ENCODE data around the gene CACNA1H. TPM values are rescaled to one million over a fixed set of nuclear protein-coding genes. Genes with fewer than 3 reads are reported as not detected.

CACNA1H gene
- total RNA-seq, 1 experiment from 2014 or later: 31.1 TPM

GRCh38 chr16:1155353-1156054, 2.6 kb downstream of the CACNA1H start:
- ATAC-seq (0 out of 2 replicates have a peak, but pooled peaks have one; percentile 3), DNase-seq (ENCODE audit: low read depth, low spot score) (no peak)
- H3K4me1 ChIP-seq (ENCODE audit: control insufficient read depth, insufficient read depth, low read length): peaks cover 52% of the 10 kb centered on the region
- in situ Hi-C loops (cut with HindIII; ENCODE audit: low pct_unique_long_range_greater_than_20kb, low sequenced_read_pairs) (no loop called here), intact Hi-C loops (cut with micrococcal nuclease; ENCODE audit: unreplicated experiment) (no loop called here)
- POLR2A ChIA-PET: interaction anchor here (0.6 kb wide), 1 partner anchor 14 kb away, joined by 3 read pairs; no protein-coding TSS in a partner anchor
- no peak for TF ChIP-seq TCF7L2 (IDR thresholded peaks at IDR 0.05; ENCODE audit: low read depth, low read length)
- no peak for TF ChIP-seq REST (IDR thresholded peaks at IDR 0.05; ENCODE audit: insufficient read depth in 1 of 2, low read depth in 2 of 2, low read length in 1 of 2)
- no peak for TF ChIP-seq POLR2AphosphoS5 (IDR thresholded peaks at IDR 0.05; ENCODE audit: low read depth, low read length)
- no peak for TF ChIP-seq CTCF (IDR thresholded peaks at IDR 0.05)
- TF ChIP-seq SIN3A (IDR thresholded peaks at IDR 0.05; ENCODE audit: borderline replicate concordance, insufficient read depth, low read depth, low read length): no peak
- CTCF ChIA-PET: no interaction called here
- no peaks in the 10 kb centered on the region for H3K9me3 ChIP-seq (ENCODE audit: control insufficient read depth, insufficient read depth, low read depth, low read length)
- peak overlapping the region; percentile 43 to 46; a peak in 3 of 4 replicates for H3K4me3 ChIP-seq (ENCODE audit: low read depth in 2 of 2, low read length in 2 of 2)
- TSS peak; percentile 53 for BruUV-seq (replicated peaks)
- no peaks in the 10 kb centered on the region for H3K27me3 ChIP-seq (ENCODE audit: control insufficient read depth, insufficient read depth, low read length)
- no peaks in the 10 kb centered on the region for H3K36me3 ChIP-seq (ENCODE audit: control insufficient read depth, insufficient read depth, low read length)
- peak overlapping the region; percentile 78 for H3K27ac ChIP-seq (ENCODE audit: low read length)

GRCh38 chr16:1156055-1156982, 3.4 kb downstream of the CACNA1H start:
- ChIA-PET CTCF (no interaction called here), POLR2A (interaction anchor here (0.6 kb wide), 1 partner anchor 14 kb away, joined by 11 read pairs; no protein-coding TSS in a partner anchor)
- intact Hi-C loops (cut with micrococcal nuclease; ENCODE audit: unreplicated experiment): no loop called here
- TF ChIP-seq CTCF (IDR thresholded peaks at IDR 0.05) (no peak), SIN3A (IDR thresholded peaks at IDR 0.05; ENCODE audit: borderline replicate concordance, insufficient read depth, low read depth, low read length) (no peak), REST (IDR thresholded peaks at IDR 0.05; ENCODE audit: insufficient read depth in 1 of 2, low read depth in 2 of 2, low read length in 1 of 2) (no peak), POLR2AphosphoS5 (IDR thresholded peaks at IDR 0.05; ENCODE audit: low read depth, low read length) (no peak), TCF7L2 (IDR thresholded peaks at IDR 0.05; ENCODE audit: low read depth, low read length) (no peak)
- no TSS peak for BruUV-seq (replicated peaks)
- Histone ChIP-seq H3K27me3 (ENCODE audit: control insufficient read depth, insufficient read depth, low read length) (no peaks in the 10 kb centered on the region), H3K4me3 (ENCODE audit: low read depth in 2 of 2, low read length in 2 of 2) (no peak overlapping the region), H3K9me3 (ENCODE audit: control insufficient read depth, insufficient read depth, low read depth, low read length) (no peaks in the 10 kb centered on the region), H3K36me3 (ENCODE audit: control insufficient read depth, insufficient read depth, low read length) (no peaks in the 10 kb centered on the region), H3K4me1 (ENCODE audit: control insufficient read depth, insufficient read depth, low read length) (peaks cover 58% of the 10 kb centered on the region), H3K27ac (ENCODE audit: low read length) (peak overlapping the region; percentile 17; the same call in 1 of the 2 replicates)
- ATAC-seq (no peak), DNase-seq (ENCODE audit: low read depth, low spot score) (no peak)
- in situ Hi-C loops (cut with HindIII; ENCODE audit: low pct_unique_long_range_greater_than_20kb, low sequenced_read_pairs): no loop called here
